K562 (cell line): Measurements from ENCODE around the gene SEMA4F. TPM values are rescaled to one million over a fixed set of nuclear protein-coding genes. Genes with fewer than 3 reads are reported as not detected.

Experiments
- ATAC-seq: fragments of 200-7000 bp; cut with Tn5 transposase; 3 replicates; pipeline ENCODE4 v1.9.1; 2020; ENCODE audit warnings: moderate library complexity
- BruUV-seq: library from RNA; stranded (reverse); fragments of 400-500 nt; replicated peaks from 2 replicates; lab custom pipeline; 2021; lab: Mats Ljungman, UMichigan
- CTCF ChIA-PET: fragments of 300-600 bp; formaldehyde crosslinking; extraction: SDS; loops from one replicate; lab custom pipeline; 2021; ENCODE audit warnings: low intra/inter-chr PET ratio; lab: Yijun Ruan, JAX
- POLR2A ChIA-PET: fragments of 300-600, 350-650 bp; sonication (Branson Sonifier 250); formaldehyde crosslinking; extraction: SDS; loops from one replicate; lab custom pipeline; 2021; ENCODE audit warnings: antibody characterized with exemption, inconsistent platforms; lab: Yijun Ruan, JAX
- DNase-seq, 4 experiments: peaks; one replicate each; pipeline versions ENCODE4 v3.0.0 to v3.0.0-alpha.2; 2011 to 2018; ENCODE audit warnings: low spot score in 3 of 4, mixed read lengths in 3 of 4; ENCODE audit errors: extremely low read depth in 1 of 4
- FAIRE-seq: peaks from 2 replicates; lab custom pipeline; 2011; peaks lifted over from hg19 to GRCh38; lab: Jason Lieb, UNC
- H2AFZ ChIP-seq: 2 replicates; pipeline ENCODE4 v1.6.0; 2011; ENCODE audit warnings: low read depth, low read length, control low read depth, inconsistent platforms
- H3K27ac ChIP-seq: fragments of 200-600 bp; 3 replicates; pipeline ENCODE4 v1.8.0; 2011; ENCODE audit warnings: low read depth, mild to moderate bottlenecking, control low read depth, inconsistent platforms, low read length, moderate library complexity, mixed read lengths; ENCODE audit errors: extremely low read depth
- H3K27me3 ChIP-seq, 2 experiments: fragments of 300-600 bp in 1 of 2; 2 replicates in 1 of 2; 3 replicates in 1 of 2; pipeline versions ENCODE4 v1.6.0 to v1.8.0; 2011; ENCODE audit warnings: inconsistent platforms in 2 of 2, low read length in 2 of 2, mild to moderate bottlenecking in 1 of 2, mixed read lengths in 1 of 2, moderate library complexity in 1 of 2; ENCODE audit not compliant: control insufficient read depth in 2 of 2, insufficient read depth in 2 of 2
- H3K36me3 ChIP-seq: fragments of 300-600 bp; 3 replicates; pipeline ENCODE4 v1.8.0; 2011; ENCODE audit warnings: mild to moderate bottlenecking, low read length, inconsistent platforms; ENCODE audit not compliant: control insufficient read depth, insufficient read depth
- H3K4me1 ChIP-seq, 2 experiments: fragments of 200-600 bp in 1 of 2; replicated peaks in 1 of 2; 2 replicates in 1 of 2; 3 replicates in 1 of 2; pipeline versions ENCODE4 v1.5.1 to v1.8.0; 2011; ENCODE audit warnings: inconsistent platforms in 2 of 2, low read length in 2 of 2, mild to moderate bottlenecking in 1 of 2, mixed read lengths in 1 of 2, moderate library complexity in 1 of 2; ENCODE audit not compliant: control insufficient read depth in 2 of 2, insufficient read depth in 2 of 2
- H3K4me2 ChIP-seq: 2 replicates; pipeline ENCODE4 v1.6.1; 2011; ENCODE audit warnings: low read length, control low read depth, inconsistent platforms, mixed read lengths; ENCODE audit not compliant: insufficient read depth
- H3K4me3 ChIP-seq: fragments of 200-600 bp; sonication (generic), shearing (Covaris generic); 2 replicates; pipeline ENCODE4 v1.5.1; 2016; ENCODE audit warnings: control low read depth, inconsistent platforms
- H3K79me2 ChIP-seq: fragments of 200-600 bp; 3 replicates; pipeline ENCODE4 v1.8.0; 2011; ENCODE audit warnings: low read length, inconsistent platforms; ENCODE audit not compliant: control insufficient read depth, insufficient read depth
- H3K9ac ChIP-seq, 2 experiments: 2 replicates each; pipeline versions ENCODE4 v1.6.0 to v1.6.1; 2011; ENCODE audit warnings: low read depth in 2 of 2, low read length in 2 of 2, control low read depth in 1 of 2, inconsistent platforms in 1 of 2, mild to moderate bottlenecking in 1 of 2, mixed read lengths in 1 of 2; ENCODE audit not compliant: insufficient read depth in 1 of 2
- H3K9me1 ChIP-seq: one replicate; pipeline ENCODE4 v1.6.0; 2011; ENCODE audit warnings: inconsistent platforms, mild to moderate bottlenecking, low read length, moderate library complexity; ENCODE audit not compliant: control insufficient read depth, insufficient read depth
- H3K9me3 ChIP-seq: replicated peaks from 2 replicates; pipeline ENCODE4 v1.5.1; 2011; ENCODE audit warnings: low read depth, low read length, inconsistent platforms; ENCODE audit not compliant: control insufficient read depth, insufficient read depth
- H4K20me1 ChIP-seq: replicated peaks from 2 replicates; pipeline ENCODE4 v1.6.1; 2011; ENCODE audit warnings: low read length, inconsistent platforms, mixed read lengths; ENCODE audit not compliant: control insufficient read depth, insufficient read depth
- BRCA1 ChIP-seq, 2 experiments: fragments of 450-650 bp in 1 of 2; sonication (generic) in 1 of 2; formaldehyde crosslinking in 1 of 2; IDR thresholded peaks; 2 replicates each; pipeline versions ENCODE4 v1.5.0 to v1.6.1; 2017 to 2020; ENCODE audit warnings: mild to moderate bottlenecking in 1 of 2, missing genetic modification reagents in 1 of 2
- DNMT1 ChIP-seq: fragments of 450-650 bp; IDR thresholded peaks from 2 replicates; pipeline ENCODE4 v1.6.1; 2016; ENCODE audit warnings: antibody characterized with exemption, mild to moderate bottlenecking
- FOSL1 ChIP-seq: fragments of 200-800 bp; sonication (Bioruptor generic); conservative IDR thresholded peaks from 2 replicates; pipeline ENCODE4 v1.6.1; 2016; ENCODE audit warnings: missing genetic modification characterization, missing compliant biosample characterization
- HDAC8 ChIP-seq: fragments of 450-650 bp; IDR thresholded peaks from 2 replicates; pipeline ENCODE4 v1.6.1; 2016; ENCODE audit warnings: mild to moderate bottlenecking, missing genetic modification characterization, moderate library complexity, missing compliant biosample characterization
- MECOM ChIP-seq: fragments of 250-450 bp; sonication (Bioruptor Pico); IDR thresholded peaks from 2 replicates; pipeline ENCODE4 v1.8.0; 2022; ENCODE audit warnings: inconsistent platforms
- NBN ChIP-seq: fragments of 450-650 bp; IDR thresholded peaks from 2 replicates; pipeline ENCODE4 v1.6.1; 2016; ENCODE audit warnings: low read depth, mild to moderate bottlenecking
- NFYB ChIP-seq: IDR thresholded peaks from 2 replicates; pipeline ENCODE4 v1.6.1; 2011; ENCODE audit warnings: mild to moderate bottlenecking, moderate library complexity; ENCODE audit not compliant: insufficient read length; ENCODE audit errors: extremely low read depth
- SMARCB1 ChIP-seq: IDR thresholded peaks from 2 replicates; pipeline ENCODE4 v1.6.1; 2011; ENCODE audit warnings: improper control_type of control experiment, low read depth; ENCODE audit not compliant: insufficient read length
- SMARCE1 ChIP-seq: fragments of 450-650 bp; IDR thresholded peaks from 2 replicates; pipeline ENCODE4 v1.7.1; 2016; ENCODE audit warnings: mild to moderate bottlenecking
- TSHZ1 ChIP-seq: fragments of 250-450 bp; sonication (Bioruptor Pico); IDR thresholded peaks from 2 replicates; pipeline ENCODE4 v1.4.0; 2020; ENCODE audit warnings: mild to moderate bottlenecking, moderate library complexity
- ZNF121 ChIP-seq: sonication (generic); formaldehyde crosslinking; conservative IDR thresholded peaks from 2 replicates; pipeline ENCODE4 v1.8.0; 2022; ENCODE audit warnings: missing genetic modification reagents
- ZNF347 ChIP-seq: fragments of 450-650 bp; formaldehyde crosslinking; IDR thresholded peaks from 2 replicates; pipeline ENCODE4 v1.4.0; 2020; ENCODE audit warnings: low read depth, mild to moderate bottlenecking, moderate library complexity
- ZNF695 ChIP-seq: fragments of 450-650 bp; formaldehyde crosslinking; IDR thresholded peaks from 2 replicates; pipeline ENCODE4 v1.4.0; 2020; ENCODE audit warnings: mild to moderate bottlenecking, moderate library complexity
- ZNF699 ChIP-seq: fragments of 250-450 bp; sonication (Bioruptor Pico); IDR thresholded peaks from 2 replicates; pipeline ENCODE4 v1.8.0; 2021; ENCODE audit warnings: mild to moderate bottlenecking, moderate library complexity; ENCODE audit not compliant: insufficient replicate concordance
- WGBS: fragments of 100-300 bp; shearing (Covaris generic); methylation state at CpG from one replicate; pipeline ENCODE4 v1.1.6; 2016; ENCODE audit warnings: low coverage, mixed read lengths; ENCODE audit not compliant: insufficient coverage; ENCODE audit errors: missing lambda C conversion rate; 5-methylcytosine and 5-hydroxymethylcytosine counted together
- in situ Hi-C: fragments of 300-500 bp; cut with MboI; formaldehyde crosslinking; loops from 4 replicates; pipeline ENCODE4 v1.15.0; 2018; ENCODE audit warnings: inconsistent platforms, mixed read lengths
- intact Hi-C: fragments of 100-400 bp; cut with micrococcal nuclease; formaldehyde crosslinking; loops from 2 replicates; pipeline ENCODE4 v1.14.2; 2022
- polyA plus RNA-seq, 8 experiments: library from polyadenylated mRNA; depleted of rRNA in 4 of 8; stranded (reverse) in 5 of 8; unstranded in 3 of 8; fragments of >200 nt; fragmentation: Nextera tagmentation in 2 of 8; fragmentation: Illumina TruSeq in 1 of 8; extraction: Ambion mirVana in 2 of 8; extraction: Trizol in 1 of 8; gene quantifications; 2 replicates each; pipeline versions ENCODE4 v1.2.1 to v1.2.3, GENCODE V29; 2011 to 2014; ENCODE audit warnings: inconsistent platforms in 1 of 8, missing spikeins in 1 of 8
- total RNA-seq, 7 experiments: library from RNA; depleted of rRNA in 6 of 7; stranded (reverse); fragments of >200 nt in 6 of 7; fragmentation: Illumina TruSeq in 2 of 7; extraction: Trizol in 2 of 7; gene quantifications; 2 replicates each; pipeline versions ENCODE4 v1.2.1 to v1.2.3, GENCODE V29; 2011 to 2021; ENCODE audit warnings: low replicate concordance in 1 of 7
- TF ChIP-seq, protein P1 (sequence below): fragments of 450-650 bp; IDR thresholded peaks from 2 replicates; pipeline ENCODE4 v1.7.1; 2018; ENCODE audit warnings: mild to moderate bottlenecking, low read depth; ENCODE audit not compliant: partially characterized antibody
- TF ChIP-seq, protein P2 (sequence below): conservative IDR thresholded peaks from 2 replicates; pipeline ENCODE4 v1.6.1; 2011; ENCODE audit warnings: low read depth, mild to moderate bottlenecking, low read length; ENCODE audit not compliant: control insufficient read depth

The SEMA4F gene
- total and polyA plus RNA-seq, 9 of the 15 experiments (the other 6 are each of a cell fraction or from before 2014, with no cell fraction given) = 0.08 to 1.6 (median 0.33) TPM

DNA sequence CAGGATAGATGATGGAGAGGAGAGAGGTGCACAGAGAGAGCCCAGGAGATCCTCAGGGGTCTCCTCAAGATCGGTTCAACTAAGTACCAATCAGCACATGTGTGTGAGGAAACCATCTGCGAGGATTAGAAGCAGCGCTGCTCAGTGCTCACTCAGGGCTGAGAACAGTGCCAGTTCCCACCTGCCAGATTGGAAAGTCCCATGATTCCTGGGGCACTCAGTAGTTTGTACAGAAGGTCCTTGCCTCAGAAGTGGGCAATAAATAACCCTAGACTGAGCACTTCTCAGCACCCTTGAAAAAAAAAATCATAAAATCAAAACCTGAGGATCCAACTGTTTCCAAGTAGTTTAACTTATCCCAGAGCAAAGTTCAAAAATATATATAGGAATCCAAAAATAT, 53.8 kb downstream of the SEMA4F start:
- H3K4me3 ChIP-seq = no peak overlapping the region
- no peaks in the 10 kb centered on the region for H4K20me1 ChIP-seq
- no peak overlapping the region for H3K9ac ChIP-seq
- ATAC-seq = no peak
- H3K9me3 ChIP-seq = no peaks in the 10 kb centered on the region
- FAIRE-seq = no peak
- DNase-seq = no peak
- WGBS = 0% methylated on average over 3 of the region's 3 CpGs
- ChIA-PET CTCF (no interaction called here), POLR2A (interaction anchor here (0.7 kb wide), 1 partner anchor 210 kb away, joined by 3 read pairs; no protein-coding TSS in a partner anchor)
- no peaks in the 10 kb centered on the region for H3K4me1 ChIP-seq
- H3K27ac ChIP-seq = no peak overlapping the region
- no TSS peak for BruUV-seq
- H3K9me1 ChIP-seq = no peaks in the 10 kb centered on the region
- intact Hi-C loops (no loop called here), in situ Hi-C loops (loop anchor here (25.0 kb wide), 1 partner anchor 904 kb away; no protein-coding TSS in a partner anchor)
- no peaks in the 10 kb centered on the region for H3K36me3 ChIP-seq
- H3K27me3 ChIP-seq = peaks cover 8 to 24% of the 10 kb centered on the region in 2 experiments
- no peak overlapping the region for H3K4me2 ChIP-seq
- H3K79me2 ChIP-seq = no peaks in the 10 kb centered on the region
- no peak overlapping the region for H2AFZ ChIP-seq
- TF ChIP-seq, protein P1, sequence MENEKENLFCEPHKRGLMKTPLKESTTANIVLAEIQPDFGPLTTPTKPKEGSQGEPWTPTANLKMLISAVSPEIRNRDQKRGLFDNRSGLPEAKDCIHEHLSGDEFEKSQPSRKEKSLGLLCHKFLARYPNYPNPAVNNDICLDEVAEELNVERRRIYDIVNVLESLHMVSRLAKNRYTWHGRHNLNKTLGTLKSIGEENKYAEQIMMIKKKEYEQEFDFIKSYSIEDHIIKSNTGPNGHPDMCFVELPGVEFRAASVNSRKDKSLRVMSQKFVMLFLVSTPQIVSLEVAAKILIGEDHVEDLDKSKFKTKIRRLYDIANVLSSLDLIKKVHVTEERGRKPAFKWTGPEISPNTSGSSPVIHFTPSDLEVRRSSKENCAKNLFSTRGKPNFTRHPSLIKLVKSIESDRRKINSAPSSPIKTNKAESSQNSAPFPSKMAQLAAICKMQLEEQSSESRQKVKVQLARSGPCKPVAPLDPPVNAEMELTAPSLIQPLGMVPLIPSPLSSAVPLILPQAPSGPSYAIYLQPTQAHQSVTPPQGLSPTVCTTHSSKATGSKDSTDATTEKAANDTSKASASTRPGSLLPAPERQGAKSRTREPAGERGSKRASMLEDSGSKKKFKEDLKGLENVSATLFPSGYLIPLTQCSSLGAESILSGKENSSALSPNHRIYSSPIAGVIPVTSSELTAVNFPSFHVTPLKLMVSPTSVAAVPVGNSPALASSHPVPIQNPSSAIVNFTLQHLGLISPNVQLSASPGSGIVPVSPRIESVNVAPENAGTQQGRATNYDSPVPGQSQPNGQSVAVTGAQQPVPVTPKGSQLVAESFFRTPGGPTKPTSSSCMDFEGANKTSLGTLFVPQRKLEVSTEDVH = no peak
- TF ChIP-seq ZNF695 (no peak), ZNF121 (CRISPR knock-in tag) (no peak), HDAC8 (tag) (no peak), MECOM (no peak), BRCA1 (IDR thresholded peaks at IDR 0.05) (no peak), BRCA1 (CRISPR knock-in tag; IDR thresholded peaks at IDR 0.05) (no peak), TSHZ1 (CRISPR knock-in tag) (no peak), SMARCB1 (no peak), SMARCE1 (no peak), ZNF347 (CRISPR knock-in tag) (no peak), FOSL1 (tag) (no peak), DNMT1 (no peak), ZNF699 (CRISPR knock-in tag) (no peak), NFYB (no peak), NBN (no peak)
- TF ChIP-seq, protein P2, sequence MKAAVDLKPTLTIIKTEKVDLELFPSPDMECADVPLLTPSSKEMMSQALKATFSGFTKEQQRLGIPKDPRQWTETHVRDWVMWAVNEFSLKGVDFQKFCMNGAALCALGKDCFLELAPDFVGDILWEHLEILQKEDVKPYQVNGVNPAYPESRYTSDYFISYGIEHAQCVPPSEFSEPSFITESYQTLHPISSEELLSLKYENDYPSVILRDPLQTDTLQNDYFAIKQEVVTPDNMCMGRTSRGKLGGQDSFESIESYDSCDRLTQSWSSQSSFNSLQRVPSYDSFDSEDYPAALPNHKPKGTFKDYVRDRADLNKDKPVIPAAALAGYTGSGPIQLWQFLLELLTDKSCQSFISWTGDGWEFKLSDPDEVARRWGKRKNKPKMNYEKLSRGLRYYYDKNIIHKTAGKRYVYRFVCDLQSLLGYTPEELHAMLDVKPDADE = no peak
